ENCODE measurements around the gene SIPA1L2. TPM values are rescaled to one million over a fixed set of nuclear protein-coding genes. Genes with fewer than 3 reads are reported as not detected.

Gene SIPA1L2
- total RNA-seq, 1 donor from 2014 or later = 8.0 TPM

GRCh38 chr1:232626452-232626851 is 3.5 kb downstream of the SIPA1L2 start:
- DNase-seq (ENCODE audit: low read depth) = no peak
- H3K4me3 ChIP-seq (ENCODE audit: low read depth, low read length) = no peak overlapping the region
- TF ChIP-seq, protein P1, sequence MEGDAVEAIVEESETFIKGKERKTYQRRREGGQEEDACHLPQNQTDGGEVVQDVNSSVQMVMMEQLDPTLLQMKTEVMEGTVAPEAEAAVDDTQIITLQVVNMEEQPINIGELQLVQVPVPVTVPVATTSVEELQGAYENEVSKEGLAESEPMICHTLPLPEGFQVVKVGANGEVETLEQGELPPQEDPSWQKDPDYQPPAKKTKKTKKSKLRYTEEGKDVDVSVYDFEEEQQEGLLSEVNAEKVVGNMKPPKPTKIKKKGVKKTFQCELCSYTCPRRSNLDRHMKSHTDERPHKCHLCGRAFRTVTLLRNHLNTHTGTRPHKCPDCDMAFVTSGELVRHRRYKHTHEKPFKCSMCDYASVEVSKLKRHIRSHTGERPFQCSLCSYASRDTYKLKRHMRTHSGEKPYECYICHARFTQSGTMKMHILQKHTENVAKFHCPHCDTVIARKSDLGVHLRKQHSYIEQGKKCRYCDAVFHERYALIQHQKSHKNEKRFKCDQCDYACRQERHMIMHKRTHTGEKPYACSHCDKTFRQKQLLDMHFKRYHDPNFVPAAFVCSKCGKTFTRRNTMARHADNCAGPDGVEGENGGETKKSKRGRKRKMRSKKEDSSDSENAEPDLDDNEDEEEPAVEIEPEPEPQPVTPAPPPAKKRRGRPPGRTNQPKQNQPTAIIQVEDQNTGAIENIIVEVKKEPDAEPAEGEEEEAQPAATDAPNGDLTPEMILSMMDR (conservative IDR thresholded peaks at IDR 0.05; ENCODE audit: low read depth, low read length) = no peak

- no peak overlapping the region for H3K4me3 ChIP-seq (ENCODE audit: low read depth, low read length)
- TF ChIP-seq, protein P1 (conservative IDR thresholded peaks at IDR 0.05; ENCODE audit: low read depth, low read length) = no peak
- DNase-seq (ENCODE audit: low read depth) = no peak
Observed at GRCh38 chr1:232625319-232625868, 4.5 kb downstream of the SIPA1L2 start.

GRCh38 chr1:232624546-232625281 is 5.2 kb downstream of the SIPA1L2 start:
- H3K4me3 ChIP-seq (ENCODE audit: low read depth, low read length) = no peak overlapping the region
- TF ChIP-seq, protein P1 (conservative IDR thresholded peaks at IDR 0.05; ENCODE audit: low read depth, low read length) = no peak
- no peak for DNase-seq (ENCODE audit: low read depth)

GRCh38 chr1:232622981-232623380 is 7.0 kb downstream of the SIPA1L2 start:
- TF ChIP-seq, protein P1 (conservative IDR thresholded peaks at IDR 0.05; ENCODE audit: low read depth, low read length) = no peak
- DNase-seq (ENCODE audit: low read depth) = no peak
- H3K4me3 ChIP-seq (ENCODE audit: low read depth, low read length) = no peak overlapping the region

DNA sequence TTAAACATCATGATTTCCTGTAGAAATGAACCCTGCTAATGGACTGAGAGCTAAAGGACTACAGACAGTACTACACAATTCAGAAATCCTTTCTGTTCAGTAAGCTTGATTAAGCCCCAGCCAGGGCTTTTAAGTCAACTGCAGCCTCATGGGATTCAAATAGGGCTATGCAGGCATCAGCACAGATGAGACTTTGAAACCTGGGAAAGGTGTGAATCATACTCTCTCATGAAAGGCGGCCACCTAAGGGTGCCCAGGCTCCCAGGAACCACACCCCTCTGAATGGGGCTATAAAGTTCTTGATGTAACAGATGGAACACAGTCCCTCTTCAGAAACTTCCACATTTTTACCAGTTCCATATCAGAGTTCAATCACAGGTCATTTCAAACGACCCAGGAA is 7.6 kb downstream of the SIPA1L2 start:
- no peak for DNase-seq (ENCODE audit: low read depth)
- no peak overlapping the region for H3K4me3 ChIP-seq (ENCODE audit: low read depth, low read length)
- TF ChIP-seq, protein P1 (conservative IDR thresholded peaks at IDR 0.05; ENCODE audit: low read depth, low read length) = no peak

DNA sequence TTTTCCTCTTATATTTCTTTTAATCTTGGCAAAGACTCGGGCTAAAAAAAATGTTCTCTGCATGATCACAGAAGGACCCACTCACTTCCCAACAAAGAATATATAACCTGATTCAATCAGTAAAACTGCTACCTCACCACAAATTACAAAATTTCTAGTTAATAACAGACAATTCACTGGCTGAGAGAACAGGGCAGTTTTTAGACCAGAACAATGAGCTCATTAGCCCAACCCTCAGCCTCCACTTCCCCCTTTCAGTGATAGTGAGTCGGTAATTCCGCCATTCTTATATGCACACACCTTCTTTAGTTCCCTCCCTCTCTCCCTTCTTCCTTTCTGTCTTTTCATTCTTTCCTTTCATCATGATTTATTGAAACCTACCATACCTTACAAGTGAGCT is 8.9 kb downstream of the SIPA1L2 start:
- peak; percentile 79 for DNase-seq (ENCODE audit: low read depth)

More for the DNA sequence above, 8.9 kb downstream of the SIPA1L2 start:
- TF ChIP-seq, protein P1 (conservative IDR thresholded peaks at IDR 0.05; ENCODE audit: low read depth, low read length) = no peak
- peak overlapping the region; percentile 12 for H3K4me3 ChIP-seq (ENCODE audit: low read depth, low read length)

Data from epithelial cell of proximal tubule (primary cell).